SK-N-SH treated with all-trans-retinoic acid at 6 μM for 48 hours (cell line): ENCODE results near the gene RASGRP3.

Source experiments
- ATAC-seq: fragments of 200-7000 bp; cut with Tn5 transposase; 3 replicates; pipeline ENCODE4 v1.9.1; 2020; ENCODE audit warnings: mild to moderate bottlenecking, moderate library complexity
- ARNTL ChIP-seq: fragments of 450-650 bp; formaldehyde crosslinking; IDR thresholded peaks from 2 replicates; pipeline ENCODE4 v1.5.0; 2020; ENCODE audit warnings: low read depth, mild to moderate bottlenecking, moderate library complexity, borderline replicate concordance
- BACH2 ChIP-seq: fragments of 250-450 bp; sonication (Bioruptor Pico); IDR thresholded peaks from 2 replicates; pipeline ENCODE4 v1.9.0; 2021; ENCODE audit warnings: mild to moderate bottlenecking, borderline replicate concordance
- CSDC2 ChIP-seq: fragments of 250-450 bp; sonication (Bioruptor Pico); IDR thresholded peaks from 2 replicates; pipeline ENCODE4 v1.5.0; 2020; ENCODE audit warnings: mild to moderate bottlenecking, moderate library complexity
- GLIS3 ChIP-seq: fragments of 250-450 bp; sonication (Bioruptor Pico); IDR thresholded peaks from 2 replicates; pipeline ENCODE4 v1.5.0; 2020; ENCODE audit warnings: mild to moderate bottlenecking, moderate library complexity
- ISL1 ChIP-seq: fragments of 250-450 bp; sonication (Bioruptor Pico); IDR thresholded peaks from 2 replicates; pipeline ENCODE4 v2.1.2; 2022; ENCODE audit warnings: mild to moderate bottlenecking, moderate library complexity
- OSR1 ChIP-seq: fragments of 250-450 bp; sonication (Bioruptor Pico); IDR thresholded peaks from 2 replicates; pipeline ENCODE4 v1.8.0; 2022; ENCODE audit warnings: moderate library complexity, mild to moderate bottlenecking, inconsistent platforms
- PPARA ChIP-seq: fragments of 250-450 bp; sonication (Bioruptor Pico); IDR thresholded peaks from 2 replicates; pipeline ENCODE4 v1.5.0; 2020; ENCODE audit warnings: mild to moderate bottlenecking, borderline replicate concordance
- RARB ChIP-seq: fragments of 250-450 bp; sonication (Bioruptor Pico); IDR thresholded peaks from 2 replicates; pipeline ENCODE4 v1.8.0; 2021; ENCODE audit warnings: mild to moderate bottlenecking, moderate library complexity
- SNAI2 ChIP-seq: fragments of 250-450 bp; sonication (Bioruptor Pico); IDR thresholded peaks from 2 replicates; pipeline ENCODE4 v1.5.0; 2020; ENCODE audit warnings: mild to moderate bottlenecking, moderate library complexity
- TCF4 ChIP-seq: fragments of 250-450 bp; sonication (Bioruptor Pico); IDR thresholded peaks from 2 replicates; pipeline ENCODE4 v1.8.0; 2021; ENCODE audit warnings: mild to moderate bottlenecking, moderate library complexity, borderline replicate concordance
- TOX ChIP-seq: fragments of 250-450 bp; sonication (Bioruptor Pico); IDR thresholded peaks from 2 replicates; pipeline ENCODE4 v1.8.0; 2021; ENCODE audit warnings: mild to moderate bottlenecking, moderate library complexity, borderline replicate concordance
- ZC3H10 ChIP-seq: fragments of 250-450 bp; sonication (Bioruptor Pico); IDR thresholded peaks from 2 replicates; pipeline ENCODE4 v1.5.1; 2021; ENCODE audit warnings: mild to moderate bottlenecking, moderate library complexity
- ZFP3 ChIP-seq: fragments of 250-450 bp; sonication (Bioruptor Pico); IDR thresholded peaks from 2 replicates; pipeline ENCODE4 v1.5.0; 2020; ENCODE audit warnings: mild to moderate bottlenecking, moderate library complexity
- ZFP30 ChIP-seq: fragments of 450-650 bp; formaldehyde crosslinking; IDR thresholded peaks from 2 replicates; pipeline ENCODE4 v1.5.0; 2022; ENCODE audit warnings: mild to moderate bottlenecking, moderate library complexity
- ZNF70 ChIP-seq: fragments of 450-650 bp; formaldehyde crosslinking; IDR thresholded peaks from 2 replicates; pipeline ENCODE4 v1.5.0; 2020; ENCODE audit warnings: mild to moderate bottlenecking, moderate library complexity
- ZNF8 ChIP-seq: fragments of 450-650 bp; formaldehyde crosslinking; IDR thresholded peaks from 2 replicates; pipeline ENCODE4 v1.5.0; 2020; ENCODE audit warnings: mild to moderate bottlenecking, moderate library complexity
- TF ChIP-seq, protein P1 (sequence below): fragments of 250-450 bp; sonication (Bioruptor Pico); IDR thresholded peaks from 2 replicates; pipeline ENCODE4 v1.8.0; 2020; ENCODE audit warnings: mild to moderate bottlenecking, moderate library complexity, borderline replicate concordance
- TF ChIP-seq, protein P2 (sequence below): fragments of 250-450 bp; sonication (Bioruptor Pico); IDR thresholded peaks from 2 replicates; pipeline ENCODE4 v1.5.0; 2020; ENCODE audit warnings: mild to moderate bottlenecking, moderate library complexity
- TF ChIP-seq, protein P3 (sequence below): fragments of 250-450 bp; sonication (Bioruptor Pico); IDR thresholded peaks from 2 replicates; pipeline ENCODE4 v1.5.1; 2020; ENCODE audit warnings: low read depth, mild to moderate bottlenecking, moderate library complexity
- TF ChIP-seq, protein P4 (sequence below): fragments of 250-450 bp; sonication (Bioruptor Pico); IDR thresholded peaks from 2 replicates; pipeline ENCODE4 v1.8.0; 2021; ENCODE audit warnings: low read depth, mild to moderate bottlenecking, moderate library complexity, borderline replicate concordance
- TF ChIP-seq, protein P5 (sequence below): fragments of 250-450 bp; sonication (Bioruptor Pico); IDR thresholded peaks from 2 replicates; pipeline ENCODE4 v1.5.1; 2021; ENCODE audit warnings: mild to moderate bottlenecking, moderate library complexity

RASGRP3 gene

DNA sequence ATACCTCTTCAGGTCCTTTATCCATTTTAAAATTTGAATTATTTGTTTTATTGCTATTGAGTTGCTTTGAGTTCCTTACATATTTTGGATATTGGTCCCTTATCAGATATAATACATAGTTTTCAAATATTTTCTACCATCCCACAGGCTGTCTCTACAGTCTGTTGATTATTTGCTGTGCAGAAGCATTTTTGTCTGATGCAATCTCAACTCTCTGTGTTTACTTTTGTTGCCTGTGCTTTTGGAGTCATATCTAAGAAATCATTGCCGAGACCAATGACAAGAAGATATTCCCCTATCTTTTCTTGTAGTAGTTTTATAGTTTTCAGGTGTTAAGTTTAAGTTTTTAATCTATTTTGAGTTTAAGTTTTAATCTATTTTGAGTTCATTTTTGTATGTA is 25.2 kb upstream of the RASGRP3 start:
- no peak for TF ChIP-seq BACH2 (CRISPR knock-in tag)
- no peak for TF ChIP-seq PPARA (CRISPR knock-in tag)
- TF ChIP-seq OSR1 (CRISPR knock-in tag): no peak
- no peak for TF ChIP-seq RARB (CRISPR knock-in tag)
- TF ChIP-seq ISL1 (CRISPR knock-in tag): no peak
- TF ChIP-seq, protein P1, sequence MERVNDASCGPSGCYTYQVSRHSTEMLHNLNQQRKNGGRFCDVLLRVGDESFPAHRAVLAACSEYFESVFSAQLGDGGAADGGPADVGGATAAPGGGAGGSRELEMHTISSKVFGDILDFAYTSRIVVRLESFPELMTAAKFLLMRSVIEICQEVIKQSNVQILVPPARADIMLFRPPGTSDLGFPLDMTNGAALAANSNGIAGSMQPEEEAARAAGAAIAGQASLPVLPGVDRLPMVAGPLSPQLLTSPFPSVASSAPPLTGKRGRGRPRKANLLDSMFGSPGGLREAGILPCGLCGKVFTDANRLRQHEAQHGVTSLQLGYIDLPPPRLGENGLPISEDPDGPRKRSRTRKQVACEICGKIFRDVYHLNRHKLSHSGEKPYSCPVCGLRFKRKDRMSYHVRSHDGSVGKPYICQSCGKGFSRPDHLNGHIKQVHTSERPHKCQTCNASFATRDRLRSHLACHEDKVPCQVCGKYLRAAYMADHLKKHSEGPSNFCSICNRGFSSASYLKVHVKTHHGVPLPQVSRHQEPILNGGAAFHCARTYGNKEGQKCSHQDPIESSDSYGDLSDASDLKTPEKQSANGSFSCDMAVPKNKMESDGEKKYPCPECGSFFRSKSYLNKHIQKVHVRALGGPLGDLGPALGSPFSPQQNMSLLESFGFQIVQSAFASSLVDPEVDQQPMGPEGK: no peak
- ATAC-seq: no peak

DNA sequence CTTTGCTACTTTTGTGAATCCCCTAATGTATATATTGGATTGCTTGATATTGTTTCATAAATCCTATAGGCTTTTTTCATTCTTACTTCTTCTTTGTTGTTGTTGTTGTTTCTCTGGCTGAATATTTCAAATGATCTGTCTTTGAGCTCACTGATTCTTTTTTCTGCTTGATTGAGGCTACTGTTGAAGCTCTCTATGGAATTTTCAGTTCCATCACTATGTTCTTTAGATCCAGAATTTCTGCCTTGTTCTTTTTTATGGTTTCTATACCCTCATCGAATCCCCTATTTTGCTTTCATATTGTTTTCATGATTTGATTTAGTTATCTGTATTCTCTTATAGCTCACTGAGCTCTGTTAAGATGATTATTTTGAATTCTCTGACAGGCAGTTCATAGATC is 24.6 kb upstream of the RASGRP3 start:
- TF ChIP-seq PPARA (CRISPR knock-in tag): no peak
- TF ChIP-seq TOX: no peak
- TF ChIP-seq GLIS3 (CRISPR knock-in tag): no peak
- TF ChIP-seq ISL1 (CRISPR knock-in tag): no peak
- TF ChIP-seq ZNF70: no peak
- no peak for TF ChIP-seq ARNTL
- TF ChIP-seq, protein P2, sequence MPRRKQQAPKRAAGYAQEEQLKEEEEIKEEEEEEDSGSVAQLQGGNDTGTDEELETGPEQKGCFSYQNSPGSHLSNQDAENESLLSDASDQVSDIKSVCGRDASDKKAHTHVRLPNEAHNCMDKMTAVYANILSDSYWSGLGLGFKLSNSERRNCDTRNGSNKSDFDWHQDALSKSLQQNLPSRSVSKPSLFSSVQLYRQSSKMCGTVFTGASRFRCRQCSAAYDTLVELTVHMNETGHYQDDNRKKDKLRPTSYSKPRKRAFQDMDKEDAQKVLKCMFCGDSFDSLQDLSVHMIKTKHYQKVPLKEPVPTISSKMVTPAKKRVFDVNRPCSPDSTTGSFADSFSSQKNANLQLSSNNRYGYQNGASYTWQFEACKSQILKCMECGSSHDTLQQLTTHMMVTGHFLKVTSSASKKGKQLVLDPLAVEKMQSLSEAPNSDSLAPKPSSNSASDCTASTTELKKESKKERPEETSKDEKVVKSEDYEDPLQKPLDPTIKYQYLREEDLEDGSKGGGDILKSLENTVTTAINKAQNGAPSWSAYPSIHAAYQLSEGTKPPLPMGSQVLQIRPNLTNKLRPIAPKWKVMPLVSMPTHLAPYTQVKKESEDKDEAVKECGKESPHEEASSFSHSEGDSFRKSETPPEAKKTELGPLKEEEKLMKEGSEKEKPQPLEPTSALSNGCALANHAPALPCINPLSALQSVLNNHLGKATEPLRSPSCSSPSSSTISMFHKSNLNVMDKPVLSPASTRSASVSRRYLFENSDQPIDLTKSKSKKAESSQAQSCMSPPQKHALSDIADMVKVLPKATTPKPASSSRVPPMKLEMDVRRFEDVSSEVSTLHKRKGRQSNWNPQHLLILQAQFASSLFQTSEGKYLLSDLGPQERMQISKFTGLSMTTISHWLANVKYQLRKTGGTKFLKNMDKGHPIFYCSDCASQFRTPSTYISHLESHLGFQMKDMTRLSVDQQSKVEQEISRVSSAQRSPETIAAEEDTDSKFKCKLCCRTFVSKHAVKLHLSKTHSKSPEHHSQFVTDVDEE (CRISPR knock-in tag): no peak
- TF ChIP-seq BACH2 (CRISPR knock-in tag): no peak
- TF ChIP-seq, protein P3, sequence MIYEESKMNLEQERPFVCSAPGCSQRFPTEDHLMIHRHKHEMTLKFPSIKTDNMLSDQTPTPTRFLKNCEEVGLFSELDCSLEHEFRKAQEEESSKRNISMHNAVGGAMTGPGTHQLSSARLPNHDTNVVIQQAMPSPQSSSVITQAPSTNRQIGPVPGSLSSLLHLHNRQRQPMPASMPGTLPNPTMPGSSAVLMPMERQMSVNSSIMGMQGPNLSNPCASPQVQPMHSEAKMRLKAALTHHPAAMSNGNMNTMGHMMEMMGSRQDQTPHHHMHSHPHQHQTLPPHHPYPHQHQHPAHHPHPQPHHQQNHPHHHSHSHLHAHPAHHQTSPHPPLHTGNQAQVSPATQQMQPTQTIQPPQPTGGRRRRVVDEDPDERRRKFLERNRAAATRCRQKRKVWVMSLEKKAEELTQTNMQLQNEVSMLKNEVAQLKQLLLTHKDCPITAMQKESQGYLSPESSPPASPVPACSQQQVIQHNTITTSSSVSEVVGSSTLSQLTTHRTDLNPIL (CRISPR knock-in tag): no peak
- TF ChIP-seq, protein P4, sequence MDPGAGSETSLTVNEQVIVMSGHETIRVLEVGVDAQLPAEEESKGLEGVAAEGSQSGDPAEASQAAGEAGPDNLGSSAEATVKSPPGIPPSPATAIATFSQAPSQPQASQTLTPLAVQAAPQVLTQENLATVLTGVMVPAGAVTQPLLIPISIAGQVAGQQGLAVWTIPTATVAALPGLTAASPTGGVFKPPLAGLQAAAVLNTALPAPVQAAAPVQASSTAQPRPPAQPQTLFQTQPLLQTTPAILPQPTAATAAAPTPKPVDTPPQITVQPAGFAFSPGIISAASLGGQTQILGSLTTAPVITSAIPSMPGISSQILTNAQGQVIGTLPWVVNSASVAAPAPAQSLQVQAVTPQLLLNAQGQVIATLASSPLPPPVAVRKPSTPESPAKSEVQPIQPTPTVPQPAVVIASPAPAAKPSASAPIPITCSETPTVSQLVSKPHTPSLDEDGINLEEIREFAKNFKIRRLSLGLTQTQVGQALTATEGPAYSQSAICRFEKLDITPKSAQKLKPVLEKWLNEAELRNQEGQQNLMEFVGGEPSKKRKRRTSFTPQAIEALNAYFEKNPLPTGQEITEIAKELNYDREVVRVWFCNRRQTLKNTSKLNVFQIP: no peak
- TF ChIP-seq SNAI2 (CRISPR knock-in tag): no peak
- TF ChIP-seq, protein P5, sequence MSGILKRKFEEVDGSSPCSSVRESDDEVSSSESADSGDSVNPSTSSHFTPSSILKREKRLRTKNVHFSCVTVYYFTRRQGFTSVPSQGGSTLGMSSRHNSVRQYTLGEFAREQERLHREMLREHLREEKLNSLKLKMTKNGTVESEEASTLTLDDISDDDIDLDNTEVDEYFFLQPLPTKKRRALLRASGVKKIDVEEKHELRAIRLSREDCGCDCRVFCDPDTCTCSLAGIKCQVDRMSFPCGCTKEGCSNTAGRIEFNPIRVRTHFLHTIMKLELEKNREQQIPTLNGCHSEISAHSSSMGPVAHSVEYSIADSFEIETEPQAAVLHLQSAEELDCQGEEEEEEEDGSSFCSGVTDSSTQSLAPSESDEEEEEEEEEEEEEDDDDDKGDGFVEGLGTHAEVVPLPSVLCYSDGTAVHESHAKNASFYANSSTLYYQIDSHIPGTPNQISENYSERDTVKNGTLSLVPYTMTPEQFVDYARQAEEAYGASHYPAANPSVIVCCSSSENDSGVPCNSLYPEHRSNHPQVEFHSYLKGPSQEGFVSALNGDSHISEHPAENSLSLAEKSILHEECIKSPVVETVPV: no peak
- no peak for TF ChIP-seq CSDC2 (CRISPR knock-in tag)
- TF ChIP-seq RARB (CRISPR knock-in tag): no peak
- TF ChIP-seq ZFP30 (CRISPR knock-in tag): no peak
- TF ChIP-seq, protein P1: no peak
- no peak for TF ChIP-seq ZFP3 (CRISPR knock-in tag)
- no peak for TF ChIP-seq ZNF8 (CRISPR knock-in tag)
- TF ChIP-seq TCF4 (CRISPR knock-in tag): no peak
- no peak for TF ChIP-seq ZC3H10 (CRISPR knock-in tag)
- TF ChIP-seq, all 23 proteins: peak for 0
- ATAC-seq: no peak
